ENCODE measurements around the gene TNFRSF19.

Gene TNFRSF19

DNA sequence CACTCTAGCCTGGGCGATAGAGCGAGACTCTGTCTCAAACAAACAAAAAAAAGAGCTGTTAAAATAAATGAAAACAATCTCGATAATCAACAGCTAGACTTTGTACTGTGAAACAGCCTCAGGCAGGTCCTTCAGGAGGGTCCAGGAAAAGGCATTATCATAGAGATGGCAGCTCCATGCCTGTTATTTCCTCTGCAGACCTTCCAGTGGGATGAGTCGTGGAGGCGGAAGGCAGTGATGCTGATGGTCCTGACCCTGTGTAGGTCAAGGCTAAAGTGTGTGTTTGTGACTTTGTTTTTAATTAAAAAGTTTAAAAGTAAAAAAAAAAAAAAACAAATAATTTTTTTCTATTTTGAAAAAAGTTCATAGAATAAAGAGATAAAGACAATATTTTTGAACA is 117.4 kb downstream of the TNFRSF19 start:
- TF ChIP-seq, protein P1, sequence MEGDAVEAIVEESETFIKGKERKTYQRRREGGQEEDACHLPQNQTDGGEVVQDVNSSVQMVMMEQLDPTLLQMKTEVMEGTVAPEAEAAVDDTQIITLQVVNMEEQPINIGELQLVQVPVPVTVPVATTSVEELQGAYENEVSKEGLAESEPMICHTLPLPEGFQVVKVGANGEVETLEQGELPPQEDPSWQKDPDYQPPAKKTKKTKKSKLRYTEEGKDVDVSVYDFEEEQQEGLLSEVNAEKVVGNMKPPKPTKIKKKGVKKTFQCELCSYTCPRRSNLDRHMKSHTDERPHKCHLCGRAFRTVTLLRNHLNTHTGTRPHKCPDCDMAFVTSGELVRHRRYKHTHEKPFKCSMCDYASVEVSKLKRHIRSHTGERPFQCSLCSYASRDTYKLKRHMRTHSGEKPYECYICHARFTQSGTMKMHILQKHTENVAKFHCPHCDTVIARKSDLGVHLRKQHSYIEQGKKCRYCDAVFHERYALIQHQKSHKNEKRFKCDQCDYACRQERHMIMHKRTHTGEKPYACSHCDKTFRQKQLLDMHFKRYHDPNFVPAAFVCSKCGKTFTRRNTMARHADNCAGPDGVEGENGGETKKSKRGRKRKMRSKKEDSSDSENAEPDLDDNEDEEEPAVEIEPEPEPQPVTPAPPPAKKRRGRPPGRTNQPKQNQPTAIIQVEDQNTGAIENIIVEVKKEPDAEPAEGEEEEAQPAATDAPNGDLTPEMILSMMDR (IDR thresholded peaks at IDR 0.05; ENCODE audit: low read depth, low read length), result no peak
- H3K4me3 ChIP-seq (ENCODE audit: low read depth, low read length), result no peak overlapping the region

DNA sequence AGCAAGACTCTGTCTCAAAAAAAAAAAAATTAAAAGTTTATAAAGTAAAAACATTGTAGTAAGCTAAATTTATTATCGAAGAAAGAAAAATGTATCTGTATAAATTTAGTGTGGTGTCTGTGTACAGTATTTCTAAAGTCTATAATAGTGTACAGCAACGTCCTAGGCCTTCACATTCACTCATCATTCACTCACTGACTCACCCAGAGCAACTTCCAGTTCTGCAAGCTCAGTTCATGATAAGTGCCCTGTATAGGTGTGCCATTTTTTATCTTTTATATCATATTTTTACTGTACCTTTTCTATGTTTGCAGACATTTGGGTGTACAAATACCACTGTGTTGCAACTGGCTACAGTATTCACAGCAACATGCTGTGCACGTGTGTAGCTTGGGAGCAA is 118.1 kb downstream of the TNFRSF19 start:
- H3K4me3 ChIP-seq (ENCODE audit: low read depth, low read length), result no peak overlapping the region
- TF ChIP-seq, protein P1 (IDR thresholded peaks at IDR 0.05; ENCODE audit: low read depth, low read length), result no peak

DNA sequence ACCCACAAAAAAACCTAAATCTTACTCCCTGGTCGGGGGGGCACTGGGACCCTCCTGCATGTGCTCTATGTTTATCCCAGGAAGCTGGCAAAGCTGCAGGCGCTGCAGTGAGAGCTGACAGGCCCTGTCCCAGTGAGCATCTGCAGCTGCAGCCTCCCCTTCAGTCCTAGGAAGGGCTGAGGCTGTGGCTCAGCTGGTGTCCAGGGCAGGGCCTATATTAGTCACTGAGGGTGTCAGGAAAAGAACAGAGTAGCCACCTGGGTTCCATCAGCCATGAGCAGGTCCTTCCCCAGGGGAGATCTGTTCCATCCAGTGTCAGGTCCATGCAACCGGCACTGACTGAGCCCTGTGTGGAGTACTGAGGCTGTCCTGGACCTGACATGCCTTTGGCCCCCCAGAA is 120.5 kb downstream of the TNFRSF19 start:
- TF ChIP-seq, protein P1 (IDR thresholded peaks at IDR 0.05; ENCODE audit: low read depth, low read length), result no peak
- no peak overlapping the region for H3K4me3 ChIP-seq (ENCODE audit: low read depth, low read length)

DNA sequence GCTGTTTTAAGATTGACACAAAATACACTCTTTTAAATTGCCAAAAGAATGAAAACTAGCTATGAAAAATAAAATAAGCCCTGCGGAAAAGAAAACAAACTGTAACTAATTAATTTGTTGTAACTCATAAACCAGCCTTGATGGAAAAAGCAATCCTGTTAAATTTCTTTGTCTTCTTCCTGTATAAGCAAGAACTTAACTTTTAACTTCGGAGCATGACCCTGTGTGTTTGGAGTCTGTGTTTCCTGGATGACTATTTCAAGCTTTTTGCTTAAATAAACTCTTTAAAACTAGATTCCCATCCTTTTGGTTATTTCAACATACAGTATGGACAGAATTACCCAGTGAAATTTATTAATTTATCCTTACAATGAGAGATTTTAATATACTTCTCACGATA is 122.6 kb downstream of the TNFRSF19 start:
- no peak overlapping the region for H3K4me3 ChIP-seq (ENCODE audit: low read depth, low read length)
- TF ChIP-seq, protein P1 (IDR thresholded peaks at IDR 0.05; ENCODE audit: low read depth, low read length), result no peak

DNA sequence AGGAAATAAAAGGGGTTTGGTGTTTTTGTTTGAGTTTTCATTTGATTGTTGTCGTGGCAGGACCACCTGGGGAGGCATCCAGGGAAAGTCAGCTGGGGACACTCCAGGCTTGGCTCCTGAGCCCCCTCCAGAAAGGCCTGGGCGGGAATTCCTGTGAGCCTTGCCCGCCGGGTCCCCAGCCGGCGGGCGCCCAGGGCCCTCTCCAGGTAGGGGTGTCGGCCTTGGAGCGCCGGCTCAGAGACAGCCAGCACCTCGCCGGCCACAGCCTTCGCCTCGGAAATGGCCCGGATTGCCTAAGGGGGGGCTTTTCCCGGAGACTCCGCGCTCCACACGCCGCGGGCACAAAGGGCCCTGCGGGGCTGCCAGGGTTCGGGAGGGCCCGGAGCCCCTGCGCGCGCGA is 125.0 kb downstream of the TNFRSF19 start:
- TF ChIP-seq, protein P1 (IDR thresholded peaks at IDR 0.05; ENCODE audit: low read depth, low read length), result no peak
- H3K4me3 ChIP-seq (ENCODE audit: low read depth, low read length), result no peak overlapping the region

DNA sequence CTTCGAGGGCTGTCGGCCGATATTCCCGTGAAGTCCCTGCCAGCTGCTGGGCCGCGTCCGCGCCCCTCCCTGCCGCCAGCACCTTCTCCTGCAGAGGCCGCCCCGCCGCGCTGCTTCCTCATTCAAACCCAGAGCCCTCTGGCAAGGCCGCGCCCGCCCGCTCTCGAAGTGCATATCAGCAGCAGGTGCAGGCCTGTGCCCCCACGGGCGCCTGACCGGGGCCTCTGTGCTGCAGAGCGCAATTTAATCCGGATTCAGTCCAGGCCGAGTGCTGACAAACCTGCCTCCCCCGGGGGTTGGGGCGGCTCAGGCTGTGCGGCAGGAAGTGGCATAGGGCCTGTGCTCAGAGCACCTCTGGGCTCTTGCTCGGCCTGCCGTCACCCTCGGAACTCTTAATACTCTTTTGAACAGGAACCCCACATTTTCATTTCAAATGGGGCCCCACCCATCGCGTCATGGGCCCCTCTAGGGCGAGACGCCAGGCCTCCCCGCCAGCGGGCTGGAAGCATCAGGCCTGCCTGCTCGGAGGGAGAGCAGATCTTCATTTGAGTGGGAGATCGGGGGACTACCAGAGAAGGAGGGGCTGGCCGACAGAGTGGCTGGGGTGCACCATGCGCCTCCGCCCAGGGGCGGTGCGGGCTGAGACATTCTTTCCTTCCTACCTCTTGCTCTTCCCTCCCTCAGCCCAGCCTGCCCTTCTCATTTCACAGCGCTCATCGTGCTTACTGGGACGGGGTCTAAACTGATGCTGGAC is 125.7 kb downstream of the TNFRSF19 start:
- H3K4me3 ChIP-seq (ENCODE audit: low read depth, low read length), result no peak overlapping the region

DNA sequence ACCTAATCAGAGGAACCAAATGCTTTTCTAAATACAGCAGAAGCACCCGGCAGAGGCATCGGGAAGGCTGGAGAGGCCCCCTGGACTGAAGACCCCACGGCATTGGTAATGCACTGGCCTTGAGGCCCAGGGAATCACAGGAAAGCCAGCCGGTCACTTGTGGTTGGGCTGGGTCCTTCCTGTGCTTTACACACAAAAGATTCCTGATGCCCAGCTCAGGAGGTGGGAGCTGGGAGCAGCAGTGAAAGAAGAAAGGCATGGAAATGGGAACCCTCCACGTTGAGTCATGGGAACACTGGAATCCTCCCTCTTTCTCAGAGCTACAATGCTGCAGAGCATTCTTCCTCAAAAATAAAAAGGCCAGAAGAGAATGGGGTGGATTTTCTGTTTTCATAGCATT is 126.4 kb downstream of the TNFRSF19 start:
- TF ChIP-seq, protein P1 (IDR thresholded peaks at IDR 0.05; ENCODE audit: low read depth, low read length), result no peak
- no peak overlapping the region for H3K4me3 ChIP-seq (ENCODE audit: low read depth, low read length)

More for the DNA sequence above, 125.7 kb downstream of the TNFRSF19 start:
- TF ChIP-seq, protein P1 (IDR thresholded peaks at IDR 0.05; ENCODE audit: low read depth, low read length), result no peak

All from WI38 (cell line).